GM13977 (cell line): ENCODE measurements around the gene POLN.

Experiments
- DNase-seq: peaks from one replicate; pipeline ENCODE4 v3.0.0; 2012; ENCODE audit warnings: low spot score
- CTCF ChIP-seq: IDR thresholded peaks from 2 replicates; pipeline ENCODE4 v1.5.1; 2012; ENCODE audit warnings: mild to moderate bottlenecking, control low read depth; ENCODE audit not compliant: insufficient read depth; ENCODE audit errors: extremely low read depth, missing control alignments
- in situ Hi-C: fragments of 300-500 bp; cut with MboI; formaldehyde crosslinking; loops from one replicate; pipeline ENCODE4 v1.12.0; 2022; ENCODE audit warnings: low sequenced_read_pairs, low pct_unique_long_range_greater_than_20kb, mixed read lengths, inconsistent platforms; ENCODE audit not compliant: unreplicated experiment

POLN gene

DNA sequence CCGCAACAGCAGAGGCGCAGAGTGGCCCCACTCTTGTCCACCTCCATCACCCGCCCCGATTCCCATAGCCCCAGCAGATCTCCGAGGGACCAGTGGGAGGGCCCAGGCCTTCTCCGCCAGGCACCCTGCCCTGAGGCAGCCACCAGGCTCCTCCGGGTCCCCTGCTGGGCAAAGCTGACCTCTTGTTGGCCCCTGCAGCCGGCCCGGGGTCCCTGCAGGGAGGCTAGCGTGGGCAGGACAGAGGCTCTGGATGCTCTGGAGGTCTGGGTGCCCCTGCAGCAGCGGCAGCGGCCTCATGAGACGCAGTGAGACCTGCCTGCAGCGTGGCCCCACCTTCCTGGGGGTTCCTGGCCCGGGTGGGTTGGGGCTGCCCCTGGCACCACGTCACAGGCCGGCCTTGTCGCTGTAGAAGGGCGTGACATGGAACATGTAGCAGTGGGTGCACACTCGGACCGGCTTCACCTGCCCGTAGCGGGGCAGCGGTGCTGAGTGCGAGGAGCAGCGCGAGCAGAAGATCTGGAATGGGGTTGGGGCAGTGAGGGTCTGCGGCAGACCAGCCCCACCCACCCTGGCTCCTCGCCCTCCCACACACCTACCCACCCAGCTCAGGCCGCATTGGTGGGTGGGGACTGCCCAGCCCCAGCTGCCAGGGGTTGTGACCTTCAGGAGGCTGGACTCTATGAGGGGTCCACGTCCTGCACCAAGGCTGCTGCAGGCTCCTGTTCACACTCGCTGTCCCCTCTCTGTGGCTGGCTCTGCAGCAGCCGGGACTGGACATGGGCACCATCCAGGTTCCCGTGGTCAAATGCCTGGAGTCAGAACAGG lies 28.6 kb upstream of the POLN start:
- DNase-seq: no peak
- in situ Hi-C loops: no loop called here
- no peak for TF ChIP-seq CTCF

- DNase-seq: no peak
- TF ChIP-seq CTCF: no peak
- in situ Hi-C loops: no loop called here
Observed at GRCh38 chr4:2269618-2270163, 27.8 kb upstream of the POLN start.

GRCh38 chr4:2269206-2269531 lies 27.2 kb upstream of the POLN start:
- in situ Hi-C loops: no loop called here
- no peak for TF ChIP-seq CTCF
- DNase-seq: no peak

- in situ Hi-C loops: no loop called here
- no peak for DNase-seq
- TF ChIP-seq CTCF: no peak
Observed at GRCh38 chr4:2268357-2269205, 26.7 kb upstream of the POLN start.

DNA sequence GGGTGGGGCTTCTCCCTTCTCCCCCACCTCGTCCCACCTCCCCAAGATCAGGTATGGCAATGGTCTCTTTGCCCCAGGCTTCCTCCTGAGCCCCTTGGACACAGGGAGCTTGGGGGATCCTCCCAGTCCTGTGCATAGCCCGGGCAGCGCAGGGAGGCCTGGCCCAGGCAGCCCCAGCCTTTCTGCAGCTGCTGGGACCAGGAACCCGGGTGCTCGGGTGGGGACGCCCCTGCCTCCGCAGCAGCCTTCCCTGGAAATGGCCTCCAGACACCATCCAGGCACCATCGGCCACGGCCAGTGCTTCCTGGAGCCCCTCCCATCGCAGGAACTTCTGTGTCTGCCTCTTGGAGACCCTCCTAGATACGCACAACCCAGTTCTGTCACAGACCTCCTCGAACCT lies 25.9 kb upstream of the POLN start:
- in situ Hi-C loops: no loop called here
- no peak for DNase-seq

DNA sequence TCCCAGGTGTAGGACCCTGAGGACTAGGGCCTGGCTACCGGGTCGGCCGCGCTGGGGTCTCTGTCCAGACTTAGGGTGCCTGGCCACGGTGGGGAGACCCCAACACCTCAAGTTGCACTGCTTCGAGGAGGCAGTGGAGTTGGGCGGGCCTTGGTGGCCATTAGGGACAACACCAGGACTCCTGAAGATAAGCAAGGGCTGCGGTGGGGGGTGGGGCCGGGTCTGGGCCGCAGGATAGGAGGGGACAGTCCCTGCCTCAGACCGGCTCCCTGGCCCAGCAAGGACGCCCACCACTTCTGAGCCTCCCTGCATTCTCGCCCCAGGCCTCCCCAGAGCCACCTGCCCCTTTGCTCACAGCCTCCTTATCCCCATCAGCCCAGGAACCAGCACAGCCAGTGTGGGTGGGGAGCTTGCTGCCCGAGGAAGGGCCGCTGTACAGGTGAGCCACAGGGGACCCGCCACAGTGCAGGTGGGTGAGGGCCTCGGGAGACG lies 25.4 kb upstream of the POLN start:
- no peak for DNase-seq
- no peak for TF ChIP-seq CTCF
- in situ Hi-C loops: no loop called here

More for the DNA sequence above, 25.9 kb upstream of the POLN start:
- no peak for TF ChIP-seq CTCF
